Endothelial cell of umbilical vein (primary cell): ENCODE data around the gene CEMIP. TPM values are rescaled to one million over a fixed set of nuclear protein-coding genes. Genes with fewer than 3 reads are reported as not detected.

Source experiments
- BruUV-seq: library from RNA; stranded (reverse); fragments of 400-500 nt; replicated peaks from 2 replicates; lab custom pipeline; 2021; lab: Mats Ljungman, UMichigan
- CTCF ChIA-PET: fragments of 300-600, 350-600 bp; sonication (Branson Sonifier 250); formaldehyde crosslinking; loops from one replicate; lab custom pipeline; 2021; ENCODE audit warnings: antibody characterized with exemption, inconsistent platforms; lab: Charles Lee
- POLR2A ChIA-PET: fragments of 300-600, 350-600 bp; sonication (Branson Sonifier 250); formaldehyde crosslinking; loops from one replicate; lab custom pipeline; 2021; ENCODE audit warnings: antibody characterized with exemption, inconsistent platforms; lab: Charles Lee
- DNase-seq: peaks from one replicate; pipeline ENCODE4 v3.0.0-alpha.2; 2011; ENCODE audit warnings: low read depth, low spot score
- FAIRE-seq: peaks from 2 replicates; lab custom pipeline; 2011; peaks lifted over from hg19 to GRCh38; lab: Jason Lieb, UNC
- H2AFZ ChIP-seq: 2 replicates; pipeline ENCODE4 v1.6.0; 2012; ENCODE audit warnings: low read depth, low read length, control low read depth, inconsistent platforms
- H3K27ac ChIP-seq: 2 replicates; pipeline ENCODE4 v1.5.1; 2011; ENCODE audit warnings: low read depth, mild to moderate bottlenecking, control low read depth, low read length, moderate library complexity; ENCODE audit not compliant: insufficient read depth
- H3K27me3 ChIP-seq, 2 experiments: 2 replicates each; pipeline versions ENCODE4 v1.6.0 to v1.6.1; 2011; ENCODE audit warnings: low read length in 2 of 2, mixed read lengths in 1 of 2; ENCODE audit not compliant: control insufficient read depth in 2 of 2, insufficient read depth in 2 of 2
- H3K36me3 ChIP-seq, 2 experiments: 2 replicates in 1 of 2; 3 replicates in 1 of 2; pipeline ENCODE4 v1.5.1; 2011; ENCODE audit warnings: low read length in 2 of 2, mild to moderate bottlenecking in 1 of 2, moderate library complexity in 1 of 2; ENCODE audit not compliant: control insufficient read depth in 2 of 2, insufficient read depth in 2 of 2; ENCODE audit errors: extremely low read depth in 1 of 2
- H3K4me1 ChIP-seq: 3 replicates; pipeline ENCODE4 v1.5.1; 2011; ENCODE audit warnings: mild to moderate bottlenecking, low read length; ENCODE audit not compliant: control insufficient read depth, insufficient read depth; ENCODE audit errors: extremely low read depth
- H3K4me2 ChIP-seq: 2 replicates; pipeline ENCODE4 v1.6.1; 2011; ENCODE audit warnings: low read length, control low read depth, mixed read lengths; ENCODE audit not compliant: insufficient read depth
- H3K4me3 ChIP-seq, 3 experiments: fragments of 200-600 bp in 1 of 3; sonication (generic), shearing (Covaris generic) in 1 of 3; replicated peaks in 1 of 3; 2 replicates each; pipeline ENCODE4 v1.5.1; 2011 to 2016; ENCODE audit warnings: control low read depth in 3 of 3, low read length in 3 of 3, mild to moderate bottlenecking in 2 of 3, inconsistent platforms in 1 of 3, low read depth in 1 of 3, moderate library complexity in 1 of 3; ENCODE audit not compliant: insufficient read depth in 1 of 3
- H3K79me2 ChIP-seq: 2 replicates; pipeline ENCODE4 v1.6.0; 2012; ENCODE audit warnings: low read length, inconsistent platforms; ENCODE audit not compliant: control insufficient read depth, insufficient read depth
- H3K9ac ChIP-seq: replicated peaks from 2 replicates; pipeline ENCODE3; 2011; ENCODE audit warnings: low read length, control low read depth; ENCODE audit not compliant: insufficient read depth; ENCODE audit errors: extremely low read depth
- H3K9me1 ChIP-seq: replicated peaks from 3 replicates; pipeline ENCODE4 v1.6.0; 2011; ENCODE audit warnings: mild to moderate bottlenecking, low read length; ENCODE audit not compliant: control insufficient read depth, insufficient read depth; ENCODE audit errors: extremely low read depth
- H3K9me3 ChIP-seq: replicated peaks from 2 replicates; pipeline ENCODE4 v1.5.1; 2012; ENCODE audit warnings: low read length, inconsistent platforms; ENCODE audit not compliant: control insufficient read depth, insufficient read depth
- H4K20me1 ChIP-seq: replicated peaks from 2 replicates; pipeline ENCODE3; 2011; ENCODE audit warnings: mild to moderate bottlenecking, low read length; ENCODE audit not compliant: control insufficient read depth, insufficient read depth; ENCODE audit errors: extremely low read depth
- EZH2 ChIP-seq: IDR thresholded peaks from 2 replicates; pipeline ENCODE4 v1.6.1; 2012; ENCODE audit warnings: borderline replicate concordance, low read depth, mild to moderate bottlenecking, moderate library complexity, low read length, inconsistent platforms; ENCODE audit not compliant: severe bottlenecking
- FOS ChIP-seq: IDR thresholded peaks from 2 replicates; pipeline ENCODE4 v1.6.1; 2011; ENCODE audit warnings: mild to moderate bottlenecking, low read length, moderate library complexity, borderline replicate concordance; ENCODE audit not compliant: insufficient read depth
- GATA2 ChIP-seq: IDR thresholded peaks from 2 replicates; pipeline ENCODE4 v1.7.0; 2011; ENCODE audit warnings: low read depth, mild to moderate bottlenecking, moderate library complexity, mixed read lengths, low read length; ENCODE audit not compliant: insufficient read length, insufficient read depth
- JUN ChIP-seq: IDR thresholded peaks from 2 replicates; pipeline ENCODE4 v1.6.1; 2011; ENCODE audit warnings: borderline replicate concordance, low read depth; ENCODE audit not compliant: insufficient read length, insufficient read depth
- MYC ChIP-seq: IDR thresholded peaks from one replicate; pipeline ENCODE4 v1.6.1; 2011; ENCODE audit warnings: mild to moderate bottlenecking, low read depth, low read length
- POLR2A ChIP-seq: IDR thresholded peaks from 2 replicates; pipeline ENCODE4 v1.6.1; 2012; ENCODE audit warnings: low read depth, mild to moderate bottlenecking, control low read depth, low read length
- POLR2AphosphoS5 ChIP-seq: IDR thresholded peaks from 2 replicates; pipeline ENCODE4 v1.6.1; 2012; ENCODE audit warnings: low read depth, mild to moderate bottlenecking, control low read depth, low read length, moderate library complexity; ENCODE audit not compliant: insufficient read depth
- dilution Hi-C: fragments of 300-500 bp; cut with MboI; formaldehyde crosslinking; loops from one replicate; pipeline ENCODE4 v1.15.0; 2019; ENCODE audit warnings: low sequenced_read_pairs; ENCODE audit not compliant: extremely low pct_ligation_motif_present
- intact Hi-C: fragments of 100-400 bp; cut with micrococcal nuclease; formaldehyde crosslinking; loops from one replicate; pipeline ENCODE4 v1.10.0; 2022
- polyA plus RNA-seq, 4 experiments: library from polyadenylated mRNA; depleted of rRNA in 3 of 4; stranded (reverse) in 3 of 4; unstranded in 1 of 4; fragments of >200 nt; gene quantifications; 2 replicates each; pipeline versions ENCODE4 v1.2.1 to v1.2.3, GENCODE V29; 2011 to 2012; ENCODE audit warnings: missing spikeins in 1 of 4
- total RNA-seq: library from RNA; stranded (reverse); gene quantifications from 2 replicates; pipeline ENCODE4 v1.2.3, GENCODE V29; 2021
- TF ChIP-seq, protein P1 (sequence below): IDR thresholded peaks from 2 replicates; pipeline ENCODE4 v1.6.1; 2011; ENCODE audit not compliant: insufficient read depth, insufficient read length
- TF ChIP-seq, protein P2 (sequence below), 2 donors: IDR thresholded peaks; 1 replicate in 1 of 2; 2 replicates in 1 of 2; pipeline ENCODE4 v1.5.1; 2011; ENCODE audit warnings: low read length in 2 of 2, mild to moderate bottlenecking in 2 of 2, moderate library complexity in 2 of 2, control low read depth in 1 of 2, inconsistent platforms in 1 of 2, low read depth in 1 of 2; ENCODE audit not compliant: insufficient read depth in 1 of 2; ENCODE audit errors: extremely low read depth in 1 of 2

Gene CEMIP
- total and polyA plus RNA-seq, 2 donors (not counting 3 experiments of a cell fraction or from before 2014, with no cell fraction given), result 0.01 TPM; not detected in 1

DNA sequence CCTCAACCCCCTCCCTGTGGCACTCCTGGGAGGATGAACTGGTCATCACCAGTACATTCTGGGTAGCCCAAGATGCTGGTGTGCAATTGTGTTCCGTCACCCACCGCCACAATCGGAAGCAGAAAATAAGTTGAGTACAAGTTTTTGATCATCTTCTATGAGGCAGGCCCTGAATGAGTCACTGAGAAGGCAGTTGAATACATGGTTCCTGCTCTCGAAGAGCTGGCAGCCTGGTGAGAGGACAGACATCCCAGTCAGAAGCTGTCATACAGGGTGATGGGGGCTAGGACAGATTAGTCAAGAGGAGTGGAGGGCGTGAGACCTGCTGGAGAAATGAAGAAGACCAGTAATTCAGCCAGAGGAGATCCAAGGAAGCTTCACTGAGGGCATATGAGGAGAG, 6.2 kb downstream of the CEMIP start:
- CTCF ChIA-PET, result interaction anchor here (0.9 to 3.6 kb wide), 5 partner anchors 8 to 481 kb away, joined by 3 to 28 read pairs (median 6); no protein-coding TSS in a partner anchor
- Histone ChIP-seq H3K4me1 (no peaks in the 10 kb centered on the region), H3K36me3 (no peaks in the 10 kb centered on the region), H3K4me3 (no peak overlapping the region), H3K4me2 (no peak overlapping the region), H3K79me2 (no peaks in the 10 kb centered on the region), H3K27me3 (peaks cover 6 to 14% of the 10 kb centered on the region in 2 experiments), H3K27ac (no peak overlapping the region), H3K9me3 (no peaks in the 10 kb centered on the region), H2AFZ (no peak overlapping the region), H3K9ac (no peak overlapping the region), H3K9me1 (no peaks in the 10 kb centered on the region), H4K20me1 (no peaks in the 10 kb centered on the region)
- intact Hi-C loops, result no loop called here
- BruUV-seq, result no TSS peak
- POLR2A ChIA-PET, result no interaction called here
- DNase-seq, result no peak
- TF ChIP-seq, protein P1, sequence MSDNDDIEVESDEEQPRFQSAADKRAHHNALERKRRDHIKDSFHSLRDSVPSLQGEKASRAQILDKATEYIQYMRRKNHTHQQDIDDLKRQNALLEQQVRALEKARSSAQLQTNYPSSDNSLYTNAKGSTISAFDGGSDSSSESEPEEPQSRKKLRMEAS, result no peak
- TF ChIP-seq JUN, result no peak
- TF ChIP-seq, protein P2, sequence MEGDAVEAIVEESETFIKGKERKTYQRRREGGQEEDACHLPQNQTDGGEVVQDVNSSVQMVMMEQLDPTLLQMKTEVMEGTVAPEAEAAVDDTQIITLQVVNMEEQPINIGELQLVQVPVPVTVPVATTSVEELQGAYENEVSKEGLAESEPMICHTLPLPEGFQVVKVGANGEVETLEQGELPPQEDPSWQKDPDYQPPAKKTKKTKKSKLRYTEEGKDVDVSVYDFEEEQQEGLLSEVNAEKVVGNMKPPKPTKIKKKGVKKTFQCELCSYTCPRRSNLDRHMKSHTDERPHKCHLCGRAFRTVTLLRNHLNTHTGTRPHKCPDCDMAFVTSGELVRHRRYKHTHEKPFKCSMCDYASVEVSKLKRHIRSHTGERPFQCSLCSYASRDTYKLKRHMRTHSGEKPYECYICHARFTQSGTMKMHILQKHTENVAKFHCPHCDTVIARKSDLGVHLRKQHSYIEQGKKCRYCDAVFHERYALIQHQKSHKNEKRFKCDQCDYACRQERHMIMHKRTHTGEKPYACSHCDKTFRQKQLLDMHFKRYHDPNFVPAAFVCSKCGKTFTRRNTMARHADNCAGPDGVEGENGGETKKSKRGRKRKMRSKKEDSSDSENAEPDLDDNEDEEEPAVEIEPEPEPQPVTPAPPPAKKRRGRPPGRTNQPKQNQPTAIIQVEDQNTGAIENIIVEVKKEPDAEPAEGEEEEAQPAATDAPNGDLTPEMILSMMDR (IDR thresholded peaks at IDR 0.05; ENCODE audit: extremely low read depth in 1 of 2, insufficient read depth in 1 of 2, low read depth in 1 of 2, low read length in 2 of 2), result no peak
- TF ChIP-seq MYC, result no peak
- TF ChIP-seq GATA2, result no peak
- no peak for TF ChIP-seq FOS
- TF ChIP-seq POLR2A, result no peak
- no peak for TF ChIP-seq POLR2AphosphoS5
- TF ChIP-seq EZH2, result no peak
- dilution Hi-C loops, result no loop called here
- FAIRE-seq, result no peak
